Medulla oblongata (tissue), 1 donor: ENCODE results near the gene MACO1.

ENCODE experiments used
- DNase-seq: peaks from one replicate; pipeline ENCODE4 v3.0.0-alpha.2; 2015; ENCODE audit errors: extremely low spot score

The MACO1 gene

DNA sequence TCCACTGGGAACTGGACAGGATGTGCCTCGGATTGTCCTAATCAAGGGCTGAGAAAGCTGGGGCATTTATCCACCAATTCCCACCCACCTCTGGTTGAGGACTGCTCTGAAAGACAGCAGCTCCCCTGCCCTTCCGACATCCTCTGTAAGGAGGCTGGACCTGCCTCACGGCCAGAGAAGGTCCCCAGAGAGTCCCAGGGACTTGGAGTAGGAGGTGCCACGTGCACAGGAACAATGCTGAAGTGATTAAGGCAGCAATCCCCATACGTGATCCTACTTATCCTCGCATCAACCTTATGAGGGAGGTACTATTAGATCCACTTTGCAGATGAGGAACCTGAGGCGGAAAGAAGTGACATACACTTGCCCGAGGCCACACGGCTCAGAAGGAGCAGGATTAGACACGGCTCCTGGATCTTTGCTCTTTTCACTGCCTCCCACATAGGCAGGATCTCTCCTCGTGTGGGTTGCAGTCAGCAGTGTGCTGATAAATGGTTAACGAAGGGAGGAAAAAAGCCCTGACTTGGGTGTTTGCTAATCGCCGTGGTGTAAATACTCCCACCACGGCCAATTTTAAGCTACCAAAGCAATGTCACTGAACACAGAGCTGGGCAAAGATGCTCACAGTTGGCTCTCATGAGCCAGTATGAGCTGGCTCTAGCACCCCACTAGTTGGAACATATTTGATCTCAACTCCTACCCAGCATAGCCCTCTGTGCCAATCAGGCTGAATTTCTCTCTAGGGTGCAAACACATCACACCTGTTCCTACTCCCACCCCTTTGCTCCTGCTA lies 94.1 kb downstream of the MACO1 start:
- DNase-seq: no peak

DNA sequence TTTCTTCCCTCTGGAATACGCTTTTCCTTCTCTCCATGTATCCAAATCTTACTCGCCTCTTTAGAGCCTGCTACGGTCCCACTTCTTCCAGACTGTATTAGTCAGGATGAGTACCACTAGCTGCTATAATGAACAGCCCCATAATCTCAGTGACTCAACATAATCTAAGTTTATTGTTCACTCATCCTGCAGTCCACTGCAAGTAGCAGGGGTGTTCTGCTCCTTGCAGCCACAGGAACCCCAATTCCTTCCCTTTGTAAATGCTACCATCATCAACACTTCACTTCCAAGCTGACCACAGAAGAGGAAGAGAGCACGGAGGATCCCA lies 94.6 kb downstream of the MACO1 start:
- no peak for DNase-seq

DNA sequence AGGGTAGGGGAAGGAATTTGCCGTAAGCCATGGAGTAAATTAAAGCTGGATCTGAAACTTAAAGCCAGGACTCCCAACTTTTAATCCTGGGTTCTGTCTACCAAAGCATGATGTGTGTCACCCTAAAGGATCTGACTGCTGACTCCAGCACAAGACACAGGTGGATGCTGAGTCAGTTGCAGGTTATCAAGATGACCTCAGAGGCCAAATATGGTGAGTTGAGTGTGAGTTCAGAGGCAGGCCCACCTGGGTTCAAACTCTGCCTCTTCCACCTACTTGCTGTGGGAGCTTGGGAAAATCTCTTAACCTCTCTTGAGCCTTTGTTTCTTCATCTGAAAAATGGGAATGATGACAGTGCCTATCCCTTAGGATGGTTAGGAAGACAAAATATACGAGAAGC lies 96.1 kb downstream of the MACO1 start:
- no peak for DNase-seq

DNA sequence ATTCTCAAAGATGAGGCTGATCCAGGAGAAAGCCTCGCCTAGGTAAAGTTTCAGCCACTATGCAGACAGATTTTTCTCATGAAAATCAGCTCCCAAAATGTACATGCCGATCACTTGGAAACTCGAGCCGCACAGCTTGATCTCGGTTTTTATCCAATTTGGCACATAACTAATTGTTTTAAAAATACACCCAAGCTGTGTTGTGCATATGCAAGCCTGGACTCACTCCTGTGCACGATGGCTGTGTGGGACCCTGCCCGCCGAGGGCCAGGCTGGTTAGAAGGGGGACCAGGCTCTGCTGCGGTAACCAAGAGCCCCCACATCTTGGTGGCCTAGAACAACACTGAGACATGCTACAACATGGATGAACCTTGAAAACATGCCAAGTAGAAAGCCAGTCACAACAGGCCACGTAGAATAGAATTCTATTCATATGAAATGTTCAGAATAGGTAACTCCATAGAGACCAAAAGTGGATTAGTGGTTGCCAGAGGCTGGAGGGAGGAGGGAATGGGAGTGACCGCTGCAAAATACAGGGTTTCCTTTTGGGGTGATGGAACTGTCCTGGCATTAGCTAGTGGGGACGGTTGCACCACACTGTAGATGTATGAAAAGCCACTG lies 96.6 kb downstream of the MACO1 start:
- no peak for DNase-seq

DNA sequence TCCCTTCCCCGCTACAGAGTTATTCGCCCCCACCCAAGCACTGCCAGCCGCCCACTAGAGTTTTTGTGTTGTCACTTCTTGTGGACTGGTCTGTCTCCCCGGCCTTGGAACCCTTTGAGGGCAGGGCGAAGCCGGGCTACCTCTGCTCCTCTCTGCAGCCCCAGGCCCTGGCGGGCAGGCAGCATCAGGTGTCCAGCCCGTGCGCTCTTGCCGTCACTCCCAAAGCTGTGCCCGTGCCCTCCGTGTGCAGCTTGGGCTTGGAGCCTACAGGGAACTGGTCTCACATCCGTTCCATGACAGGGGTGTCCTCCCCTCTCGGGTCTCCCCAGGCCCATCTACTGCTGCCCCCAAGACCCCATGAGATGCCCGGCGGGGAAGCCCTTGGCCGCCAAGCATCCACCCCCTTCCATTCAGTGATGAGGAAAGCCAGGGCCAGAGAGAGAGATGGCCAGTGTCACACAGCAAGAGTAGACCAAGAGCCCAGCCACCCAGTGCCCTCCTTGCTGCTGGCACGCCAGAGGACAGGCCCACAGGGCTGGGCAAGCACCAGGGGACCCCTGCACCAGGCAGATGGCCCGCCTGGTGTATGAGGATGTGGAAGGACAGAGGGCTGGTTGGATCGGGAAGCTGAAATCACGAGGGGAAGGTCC lies 97.4 kb downstream of the MACO1 start:
- DNase-seq: no peak

DNA sequence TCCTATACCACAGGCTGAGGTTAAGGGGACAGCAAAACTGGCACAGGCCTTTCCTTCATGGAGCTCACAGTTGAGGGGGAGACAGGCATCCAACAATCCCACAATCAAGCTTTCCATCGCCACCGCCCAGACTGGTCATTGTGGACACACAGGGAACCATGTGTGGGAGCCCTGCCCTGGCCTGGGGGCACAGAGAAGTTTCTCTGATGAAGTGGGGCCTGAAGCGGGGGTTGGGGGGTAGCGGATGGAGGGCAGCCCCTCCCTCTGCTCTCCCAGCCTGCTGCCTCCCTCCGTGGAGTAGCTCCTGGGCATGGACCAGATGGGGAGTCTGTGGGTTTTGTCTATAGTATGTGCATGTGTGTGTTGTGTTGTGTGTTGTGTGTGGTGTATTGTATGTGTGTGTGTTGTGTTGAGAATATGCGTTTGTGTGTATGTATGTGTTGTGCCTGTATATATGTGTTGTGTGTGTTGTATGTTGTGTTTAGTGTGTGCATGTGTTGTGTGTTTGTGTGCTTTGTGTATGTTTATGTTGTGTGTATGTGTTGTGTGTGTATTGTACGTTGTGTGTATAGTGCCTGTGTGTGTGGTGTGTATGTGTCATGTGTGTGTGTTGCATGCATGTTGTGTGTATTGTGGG lies 98.3 kb downstream of the MACO1 start:
- no peak for DNase-seq

DNA sequence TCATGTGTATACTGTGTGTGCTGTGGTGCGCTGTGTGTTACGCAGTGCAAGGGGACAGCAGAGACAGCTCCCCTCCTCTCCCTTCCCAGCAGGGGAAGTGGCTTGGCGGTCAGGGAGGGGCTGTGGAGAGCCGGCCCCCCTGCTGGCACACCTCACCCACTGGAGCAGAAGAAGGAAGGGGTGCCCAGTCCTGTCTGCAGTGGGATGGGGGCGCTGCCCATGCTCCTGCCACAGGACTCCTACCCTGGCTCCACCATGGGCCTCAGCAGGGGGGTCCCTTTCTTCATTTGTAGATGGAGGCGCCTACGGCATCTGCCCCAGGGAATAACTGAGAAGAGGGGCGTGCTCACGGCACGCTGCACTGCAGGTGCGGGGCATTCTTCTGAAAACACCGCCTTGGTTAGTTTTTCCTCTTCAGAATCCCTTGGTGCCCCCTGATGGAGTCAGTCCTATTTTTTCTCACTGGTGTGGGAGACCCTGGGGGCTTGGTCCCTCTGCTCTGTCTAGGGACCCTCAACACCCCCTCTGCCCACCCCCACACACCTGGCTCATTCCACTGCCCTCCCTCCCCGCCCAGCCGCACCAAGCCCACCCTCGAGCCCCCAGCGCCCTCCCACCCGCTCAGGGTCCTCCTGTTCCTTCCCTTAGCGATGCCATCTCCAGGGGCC lies 99.0 kb downstream of the MACO1 start:
- no peak for DNase-seq

DNA sequence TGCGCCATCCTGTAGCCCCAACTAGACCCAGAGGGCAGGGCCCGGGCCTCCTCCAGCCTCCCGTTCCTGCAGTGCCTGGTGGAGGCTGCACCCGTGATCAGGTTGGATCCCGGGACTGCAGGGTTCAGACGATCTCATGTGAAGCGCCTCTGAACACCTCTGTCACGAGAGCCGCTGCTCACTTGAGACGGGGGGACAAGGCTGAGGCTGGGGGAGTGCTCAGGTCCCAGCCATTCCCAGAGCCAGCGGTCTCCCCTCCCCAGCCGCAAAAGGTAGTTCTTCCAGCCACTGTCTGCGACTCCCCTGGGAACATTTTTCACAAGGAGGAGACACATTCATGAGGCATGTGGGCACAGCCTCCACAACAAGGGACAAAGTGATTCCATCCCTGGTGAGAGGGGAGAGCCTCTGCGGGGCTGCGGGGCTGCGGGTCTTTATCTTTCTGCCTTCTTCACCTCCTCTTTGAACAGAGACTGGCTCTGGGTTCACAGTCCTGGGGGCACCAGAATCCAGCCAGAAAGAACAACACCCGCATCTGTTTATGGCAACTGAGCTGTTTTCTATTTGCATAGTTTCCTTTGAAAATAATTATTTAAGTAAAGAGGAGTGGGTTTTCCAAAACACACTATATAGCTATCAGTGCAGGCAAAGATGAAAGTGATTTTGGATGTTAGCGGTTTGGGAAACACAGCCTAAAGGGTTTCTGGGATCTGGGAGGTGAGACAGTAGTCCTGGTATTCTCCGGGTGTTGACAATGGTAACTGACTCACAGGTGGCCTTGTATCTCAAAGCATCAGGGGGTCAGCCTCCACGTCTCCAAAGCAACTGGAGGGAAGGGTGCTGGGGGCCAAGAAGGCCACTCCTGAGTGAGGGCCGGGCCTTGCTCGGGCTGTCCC lies 99.7 kb downstream of the MACO1 start:
- DNase-seq: no peak

DNA sequence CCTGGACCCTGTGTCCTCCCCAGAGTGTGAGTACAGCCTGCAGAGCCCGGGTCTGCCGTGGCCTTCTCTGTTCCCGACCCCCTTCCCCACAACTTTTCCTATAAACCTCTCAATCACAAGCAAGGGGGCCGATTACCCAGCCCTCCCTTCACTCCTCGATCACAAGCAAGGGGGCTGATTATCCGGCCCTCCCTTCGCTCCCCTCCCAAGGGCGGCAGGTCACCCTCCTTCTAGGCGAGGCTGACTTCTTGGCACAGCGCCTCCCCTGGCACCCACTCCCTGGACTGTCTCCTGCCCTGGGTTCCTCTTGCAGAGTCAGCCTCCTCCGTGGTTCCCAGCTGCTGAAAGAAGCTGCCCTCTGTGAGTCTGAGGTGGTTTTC lies 100.4 kb downstream of the MACO1 start:
- no peak for DNase-seq

DNA sequence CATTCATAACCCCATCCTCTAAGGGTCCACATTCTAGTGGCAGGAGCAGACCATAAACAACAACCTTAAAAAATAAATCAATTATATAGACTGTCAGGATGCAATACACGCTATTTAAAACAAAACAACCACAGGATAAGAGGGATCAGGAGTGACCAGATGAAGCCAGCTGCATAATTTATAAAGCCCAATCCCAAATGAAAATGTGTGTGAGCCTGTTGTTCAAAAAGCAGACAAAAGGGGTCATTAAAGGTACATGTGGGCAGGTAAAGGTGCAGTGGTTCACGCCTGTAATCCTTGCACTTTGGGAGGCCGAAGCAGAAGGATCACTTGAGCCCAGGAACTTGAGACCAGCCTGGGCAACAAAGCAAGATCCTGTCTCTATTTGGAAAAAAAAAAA lies 102.3 kb downstream of the MACO1 start:
- no peak for DNase-seq

DNA sequence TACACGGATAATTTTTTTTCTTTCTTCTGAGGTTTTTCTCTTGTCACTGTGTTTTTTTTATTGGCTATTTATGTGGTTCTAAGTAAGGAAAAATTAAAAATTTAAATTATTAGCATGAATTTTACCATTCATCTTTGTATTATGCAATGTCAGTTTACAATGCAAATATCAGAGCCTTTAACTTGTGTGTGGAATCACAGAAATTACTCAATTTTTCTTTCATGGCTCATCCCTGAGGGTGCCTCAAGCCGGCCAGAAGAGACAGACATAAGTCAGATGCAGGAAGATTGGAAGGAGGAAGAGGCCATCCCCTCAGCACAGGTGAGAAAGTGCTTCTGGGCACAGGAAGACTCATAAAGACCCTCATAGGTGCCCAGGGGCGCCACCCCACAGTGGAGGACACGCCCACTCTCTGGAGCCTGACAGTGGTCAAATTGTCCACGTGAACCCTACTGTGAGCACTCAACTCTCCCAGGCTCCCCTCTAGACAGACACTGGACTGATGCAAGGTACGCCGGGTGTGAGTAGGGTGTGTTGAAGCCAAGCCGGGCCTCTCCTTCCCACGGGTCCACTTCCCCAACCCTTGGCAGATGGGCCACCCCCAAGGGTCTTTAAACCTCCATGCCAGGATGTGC lies 103.2 kb downstream of the MACO1 start:
- DNase-seq: no peak

DNA sequence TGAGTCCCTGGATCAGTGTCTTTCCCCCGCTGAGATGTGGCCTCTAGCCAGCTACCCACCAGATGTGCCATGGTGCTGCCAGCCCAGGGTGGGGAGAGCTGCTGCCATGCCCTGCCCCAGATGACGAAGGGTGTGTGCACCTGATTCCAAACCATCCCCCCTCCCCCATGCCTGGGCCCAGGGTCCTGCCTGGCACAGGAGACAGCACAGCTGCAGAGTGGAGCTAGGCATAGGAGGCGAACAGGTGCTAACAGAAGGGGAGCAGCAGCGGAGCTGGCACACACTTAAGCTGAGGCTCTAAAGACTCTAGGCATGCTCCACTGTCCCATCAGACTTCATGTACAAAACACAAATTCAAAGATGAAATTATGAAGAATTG lies 103.7 kb downstream of the MACO1 start:
- DNase-seq: no peak

DNA sequence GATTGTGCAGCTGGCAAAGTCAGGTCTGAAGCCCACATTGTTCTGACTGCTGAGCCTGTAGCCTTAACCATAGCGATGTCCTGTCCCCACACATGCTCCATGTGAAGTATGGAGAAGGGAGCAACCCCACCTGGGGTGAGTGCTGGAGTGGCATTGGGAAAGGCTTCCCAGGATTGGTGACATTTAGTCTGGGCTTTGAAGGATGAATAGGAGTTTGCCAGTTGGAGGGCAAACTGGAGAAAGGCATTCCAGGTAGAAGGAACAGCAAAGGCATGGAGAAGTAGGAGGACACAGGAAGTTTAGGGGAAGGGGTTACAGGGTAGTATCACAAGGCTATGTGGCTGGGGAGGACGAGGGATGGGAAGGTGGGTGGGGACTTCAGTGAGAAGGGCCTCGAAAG lies 105.4 kb downstream of the MACO1 start:
- no peak for DNase-seq

DNA sequence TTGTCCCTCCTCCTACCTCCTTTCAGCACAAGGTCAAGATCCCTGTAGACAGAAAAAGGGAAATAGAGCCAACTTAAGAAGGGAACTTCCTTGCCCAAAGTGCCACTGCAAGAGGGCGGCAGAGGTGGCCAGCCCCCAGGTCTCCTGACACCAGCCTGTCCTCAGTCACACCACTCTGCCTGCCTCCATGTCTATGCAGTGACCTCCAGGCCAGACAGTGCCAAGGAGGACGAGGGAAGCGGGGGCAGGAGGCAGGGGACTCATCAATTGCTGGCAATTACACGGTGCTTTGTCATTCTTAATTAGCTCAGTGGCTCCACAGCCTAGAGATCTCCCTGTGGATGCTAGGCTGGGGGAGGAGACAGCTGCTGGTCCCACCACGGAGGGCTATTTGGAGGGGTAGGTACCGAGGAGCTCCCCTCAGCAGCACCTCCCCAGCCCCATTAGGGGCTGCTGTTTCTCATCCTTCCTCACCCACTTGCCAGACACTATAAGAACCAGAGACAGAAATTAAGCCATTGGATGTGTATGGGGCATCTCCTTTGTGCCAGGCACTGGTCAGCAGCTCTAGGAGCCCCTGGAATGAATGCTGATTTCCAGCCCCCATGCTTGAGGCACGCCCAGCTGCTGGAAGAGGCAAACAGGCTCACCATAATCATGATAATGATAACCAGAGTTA lies 106.6 kb downstream of the MACO1 start:
- DNase-seq: no peak

DNA sequence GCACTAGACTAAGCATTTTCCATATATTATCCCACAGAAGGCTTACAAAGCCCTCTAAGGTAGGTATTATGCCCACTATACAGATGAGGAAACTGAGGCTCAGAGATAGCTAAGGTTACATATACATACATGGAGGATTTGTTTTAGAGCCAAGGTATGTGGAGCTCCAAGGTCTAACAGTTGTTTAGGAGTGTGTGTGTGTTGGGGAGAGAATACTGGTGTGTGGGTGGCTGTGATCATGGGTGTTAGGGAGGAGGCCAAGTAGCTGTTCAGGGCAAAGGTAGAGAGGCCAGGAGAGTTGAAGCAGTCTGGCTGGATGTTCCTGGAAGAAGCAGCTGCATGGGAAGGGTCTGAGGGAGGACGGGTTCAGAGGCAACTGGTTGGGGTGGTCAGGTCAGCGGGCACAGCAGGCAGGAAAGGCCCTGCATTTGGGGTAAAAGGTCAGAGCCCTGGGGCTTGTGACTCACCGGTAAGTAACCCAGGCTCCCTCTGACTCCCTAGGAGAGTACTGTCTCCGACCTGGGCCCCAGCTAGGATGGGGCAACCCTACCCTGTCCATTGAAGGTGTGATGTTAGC lies 107.6 kb downstream of the MACO1 start:
- DNase-seq: no peak

DNA sequence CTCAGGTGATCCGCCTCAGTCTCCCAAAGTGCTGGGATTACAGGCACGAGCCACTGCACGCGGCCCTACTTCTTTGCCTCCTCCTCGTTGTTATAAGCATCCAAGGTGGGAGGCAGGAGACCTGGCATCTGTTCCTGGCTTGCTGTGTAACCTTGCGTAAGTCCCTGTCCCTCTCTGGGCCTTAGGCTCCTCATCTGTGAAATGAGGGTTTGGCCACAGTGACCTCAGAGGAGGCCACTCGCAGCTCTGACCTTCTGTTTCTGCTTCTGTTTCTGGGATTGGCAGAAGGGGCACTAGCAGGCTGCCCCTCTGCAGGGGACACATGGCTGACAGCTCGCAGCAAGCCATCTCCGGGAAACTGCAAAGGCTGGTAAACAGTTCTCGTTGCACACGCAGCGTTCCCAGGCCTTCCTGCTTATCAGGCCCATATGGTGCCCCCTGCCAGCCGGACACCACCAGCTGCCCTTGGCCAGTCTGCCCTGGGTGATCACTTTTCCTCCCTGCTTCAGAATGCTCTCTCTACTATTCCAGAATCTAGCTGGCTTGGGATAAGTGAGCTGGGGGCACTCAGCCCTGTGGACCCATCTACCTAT lies 110.1 kb downstream of the MACO1 start:
- no peak for DNase-seq

DNA sequence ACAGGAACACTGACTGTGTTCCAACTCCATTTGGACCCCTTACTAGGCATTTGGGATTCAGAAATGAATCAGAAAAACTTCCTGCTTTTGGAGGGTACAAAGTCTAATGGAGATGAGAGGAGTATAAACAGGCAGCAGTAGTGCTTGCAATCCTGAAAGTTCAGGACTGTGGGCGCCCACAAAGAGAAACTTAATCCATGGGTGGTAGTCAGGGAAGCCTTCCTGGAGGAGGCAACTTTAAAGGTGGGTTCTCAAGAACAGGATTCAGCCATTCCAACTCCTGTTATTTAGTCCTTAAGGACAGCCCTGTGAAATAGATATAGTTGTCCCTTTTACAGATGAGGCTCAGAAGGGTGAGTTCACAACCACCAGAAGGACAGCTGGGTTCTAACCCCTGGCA lies 110.7 kb downstream of the MACO1 start:
- no peak for DNase-seq

DNA sequence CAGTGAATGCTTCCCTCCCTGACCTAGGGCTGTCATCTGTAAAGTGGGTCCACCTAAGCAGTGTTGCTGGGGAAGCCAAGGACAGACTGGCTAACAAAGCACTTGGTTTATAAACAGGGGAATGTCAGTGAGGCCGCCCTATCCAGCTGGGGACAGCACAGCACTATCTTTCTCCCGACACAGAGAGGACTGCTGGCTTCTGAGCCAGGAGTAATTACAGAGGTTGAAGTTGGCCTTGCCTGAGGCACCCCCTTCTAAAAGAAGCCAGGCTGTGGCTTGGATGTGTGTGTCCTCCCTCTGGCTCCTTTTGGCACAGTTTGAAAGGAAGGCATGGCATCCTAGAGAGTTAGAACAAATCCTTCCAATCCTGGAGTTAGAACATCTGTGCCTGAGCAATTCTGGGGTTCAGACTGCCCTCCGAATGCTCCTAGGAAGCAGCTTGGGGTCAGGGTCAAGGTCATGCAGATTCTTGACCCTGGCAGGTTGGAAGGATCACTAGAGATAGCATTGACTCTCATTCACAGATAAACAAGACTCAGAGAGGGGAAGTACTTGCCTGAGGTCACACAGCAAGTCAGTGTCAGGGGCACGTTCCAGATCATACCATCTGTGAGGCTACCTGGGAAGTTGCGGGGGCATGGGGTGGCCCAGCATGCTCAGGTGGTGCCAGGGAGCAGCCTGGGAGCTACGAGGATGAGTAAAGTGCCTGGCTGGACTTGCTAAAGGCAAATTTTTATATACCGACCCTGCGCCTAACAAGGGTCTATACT lies 111.4 kb downstream of the MACO1 start:
- DNase-seq: peak; percentile 40

DNA sequence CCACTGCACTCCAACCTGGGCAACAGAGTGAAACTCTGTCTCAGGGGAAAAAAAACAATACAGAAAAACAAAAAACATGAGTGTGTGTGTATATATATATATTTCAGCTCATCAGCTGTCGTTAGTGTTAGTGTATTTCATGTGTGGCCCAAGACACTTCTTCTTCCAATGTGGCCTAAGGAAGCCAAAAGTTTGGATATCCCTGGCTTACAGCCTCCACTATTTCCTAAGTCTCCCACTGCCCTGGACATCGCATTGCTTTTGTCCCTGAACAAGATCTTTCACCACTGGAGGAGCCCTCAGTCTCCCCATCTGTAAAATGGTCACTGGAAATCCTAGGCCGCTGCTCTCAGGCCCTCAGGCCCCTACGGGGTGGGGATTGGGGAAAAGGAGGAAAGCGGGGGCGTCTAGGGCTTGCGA lies 112.3 kb downstream of the MACO1 start:
- DNase-seq: no peak
